Measurements from ENCODE around the gene RPGRIP1.
"Not testable (repeated sequence)": the region's sequence is repeated elsewhere in the genome, so short reads cannot be mapped to it uniquely, and the experiment has no call there.

The RPGRIP1 gene

DNA sequence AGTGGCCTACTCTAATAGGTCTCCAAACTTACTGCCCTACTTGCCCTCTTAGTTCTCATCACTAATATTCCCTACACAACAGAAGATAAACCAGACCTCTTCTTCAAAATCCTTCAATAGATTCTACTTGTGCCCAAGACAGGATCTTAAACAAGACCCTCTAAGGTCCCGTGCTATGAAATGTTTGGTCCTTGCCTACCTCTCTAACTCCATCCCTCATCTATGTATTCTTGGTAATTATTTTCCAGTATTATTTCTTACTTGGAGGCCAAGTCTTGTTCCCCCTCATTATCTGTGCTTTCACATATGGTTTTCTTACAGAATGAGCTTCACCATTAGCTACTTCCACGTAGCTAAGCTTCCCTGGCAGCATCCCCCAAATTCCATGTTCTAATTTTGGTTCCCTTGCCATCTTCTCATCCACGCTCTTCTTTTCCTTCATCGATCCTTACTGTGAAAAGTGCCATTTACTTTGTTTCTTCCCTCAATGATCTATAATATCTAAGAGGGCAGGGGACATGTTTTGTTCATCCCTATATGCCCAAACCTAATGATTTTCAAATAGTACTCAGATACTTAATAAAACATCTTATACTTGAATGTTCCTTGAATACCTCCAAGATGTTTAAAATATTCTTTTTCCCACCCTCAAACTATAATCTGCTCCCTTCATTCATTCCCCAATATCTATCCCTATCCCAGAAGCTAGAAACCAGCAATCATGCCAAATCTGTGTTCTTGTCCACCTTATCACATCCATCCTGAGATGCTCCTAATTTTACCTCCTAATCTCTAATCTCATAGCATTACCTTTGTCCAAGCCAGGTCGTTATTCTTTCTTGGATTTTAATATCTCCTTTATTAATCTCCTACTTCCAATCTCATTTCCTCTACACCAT lies 20.7 kb upstream of the RPGRIP1 start:
- no peak for DNase-seq (ENCODE audit: low spot score)

DNA sequence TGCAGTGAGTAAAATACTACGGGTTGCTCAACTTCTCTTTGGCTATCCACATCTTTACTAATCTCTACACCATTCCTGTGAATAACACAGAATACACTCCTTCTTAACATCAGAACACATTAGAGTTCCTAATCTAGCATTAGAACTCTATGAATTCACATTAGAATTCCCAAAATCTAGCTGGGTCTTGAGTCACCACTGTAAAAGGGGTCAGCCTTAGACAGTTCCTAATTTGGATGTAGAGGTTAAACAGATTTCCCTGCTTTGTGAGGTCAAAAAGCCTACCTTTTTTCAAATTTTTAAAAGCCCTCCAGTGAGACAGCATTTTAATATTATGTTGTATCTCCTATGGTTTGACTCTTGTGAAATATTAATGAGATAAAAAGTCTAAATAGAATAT lies 18.1 kb upstream of the RPGRIP1 start:
- no peak for DNase-seq (ENCODE audit: low spot score)

- no peak for DNase-seq (ENCODE audit: low spot score)
These were observed 17.5 kb upstream of the RPGRIP1 start for GRCh38 chr14:21262410-21262809.

DNA sequence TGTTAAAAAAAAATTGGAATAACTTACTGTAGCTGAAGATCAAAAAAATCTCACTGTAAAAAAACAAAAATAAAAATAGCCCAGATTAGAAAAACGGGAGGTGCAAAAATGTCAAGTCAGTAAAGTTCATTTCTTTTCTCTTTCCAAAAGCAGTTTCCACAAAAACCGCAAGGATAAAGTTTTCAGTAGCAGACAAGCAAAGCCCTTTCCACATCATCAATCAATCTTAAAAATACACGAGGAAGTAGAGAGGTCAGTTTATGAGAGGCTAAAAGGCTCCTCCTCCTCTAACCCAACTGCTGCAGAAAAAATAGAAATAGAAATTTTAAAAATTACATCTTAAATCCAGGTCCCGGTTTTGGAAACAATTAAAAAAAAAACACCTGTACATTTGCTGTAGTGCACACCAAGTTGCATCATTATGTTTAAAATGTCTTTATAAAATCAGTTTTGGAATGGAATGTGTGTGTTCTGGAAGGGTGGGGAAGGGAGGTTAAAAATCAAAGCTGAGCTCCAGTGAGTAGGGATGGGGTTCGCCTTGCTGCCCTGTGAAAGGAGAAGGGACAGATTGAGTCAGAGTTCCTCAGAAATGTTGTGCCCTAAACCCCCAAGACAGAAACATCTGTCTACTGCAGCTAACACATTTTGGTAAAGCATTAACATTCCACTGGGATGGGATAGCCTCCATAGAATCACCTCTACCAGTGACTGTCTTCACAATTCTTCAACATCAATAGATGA lies 16.4 kb upstream of the RPGRIP1 start:
- no peak for DNase-seq (ENCODE audit: low spot score)

- no peak for DNase-seq (ENCODE audit: low spot score)
These were observed 15.7 kb upstream of the RPGRIP1 start for GRCh38 chr14:21264025-21264801.

DNA sequence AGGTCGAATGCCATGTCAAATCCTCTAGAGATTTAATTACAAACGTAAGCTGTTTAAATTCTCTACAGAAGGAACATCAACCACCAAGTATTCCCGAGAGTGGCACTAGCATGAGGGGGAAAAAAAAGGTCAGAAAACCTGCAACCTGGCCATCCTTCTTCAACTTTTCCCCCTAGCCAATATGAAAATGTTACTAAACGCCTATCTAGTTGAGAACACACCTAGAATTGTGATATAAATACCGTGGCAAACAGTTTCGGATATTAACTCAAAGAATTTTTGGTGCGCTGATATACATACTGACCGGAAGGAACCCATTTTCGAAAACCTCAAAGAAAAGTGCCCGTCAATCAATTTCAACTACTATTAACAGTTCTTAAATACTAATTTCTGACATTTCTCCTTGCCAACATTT lies 12.4 kb upstream of the RPGRIP1 start:
- no peak for DNase-seq (ENCODE audit: low spot score)

DNA sequence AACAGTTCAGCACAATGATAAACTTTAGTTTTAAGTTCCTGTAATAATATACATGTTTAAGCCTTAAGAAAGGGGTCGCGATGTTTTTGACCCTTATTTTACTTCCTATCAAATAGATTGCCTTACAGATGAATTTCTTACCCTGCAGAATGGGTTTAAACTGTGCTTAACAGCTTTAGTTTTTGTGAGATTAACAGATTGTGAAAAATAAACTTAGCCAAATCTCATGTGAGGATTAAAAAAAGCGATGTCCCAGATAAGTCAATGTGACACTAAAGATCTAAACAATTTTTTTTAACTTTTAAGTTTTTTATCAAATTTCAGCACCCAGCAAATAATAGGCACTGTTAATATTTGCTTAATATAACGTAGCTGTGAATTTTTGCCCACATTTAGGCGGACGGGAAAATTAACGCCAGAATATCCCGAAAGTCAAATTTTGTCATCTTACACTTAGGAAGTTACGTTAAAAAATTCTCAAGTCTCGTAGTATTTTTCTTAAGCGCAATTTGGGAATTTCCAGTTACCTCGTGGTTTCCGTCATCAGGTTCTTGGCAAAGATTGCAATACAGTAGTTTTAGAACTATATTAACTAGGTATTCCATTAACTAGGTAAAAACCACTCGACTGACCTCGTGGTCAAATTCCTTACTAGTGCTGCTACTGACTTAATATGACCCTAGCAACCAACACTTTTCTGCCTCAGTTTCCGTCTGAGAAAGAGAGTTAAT lies 11.8 kb upstream of the RPGRIP1 start:
- DNase-seq (ENCODE audit: low spot score): no peak

DNA sequence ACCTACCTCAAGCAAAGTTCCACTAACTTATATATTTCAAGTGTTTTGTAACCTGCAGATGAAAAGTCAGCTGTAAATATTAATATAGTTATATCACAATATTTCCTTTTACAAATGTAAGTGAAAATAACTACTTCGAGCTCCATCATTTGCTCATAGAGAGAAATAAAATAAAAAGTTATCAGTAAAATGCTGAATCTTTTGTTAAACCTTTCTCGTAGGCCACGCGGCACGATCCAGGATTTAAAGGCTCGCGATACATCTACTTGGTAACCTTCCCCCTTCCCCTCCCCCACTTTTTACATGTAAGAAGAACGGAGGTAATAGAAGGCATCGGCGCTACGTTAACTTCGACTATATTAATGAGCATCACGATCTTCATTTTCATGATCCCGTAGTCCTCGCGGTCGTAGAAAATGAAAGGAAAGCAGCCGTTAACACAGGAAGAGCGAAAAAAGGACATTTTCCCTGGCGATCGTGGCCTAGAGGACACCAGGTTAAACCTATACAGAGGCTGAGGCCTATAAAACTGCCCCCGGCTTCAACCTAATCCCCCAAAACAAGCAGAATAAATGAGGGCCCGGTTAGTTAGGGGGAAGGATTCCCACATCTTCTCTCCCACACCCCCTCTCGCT lies 11.1 kb upstream of the RPGRIP1 start:
- peak; percentile 53 for DNase-seq (ENCODE audit: low spot score)

- DNase-seq (ENCODE audit: low spot score): peak; percentile 100
These were observed 10.4 kb upstream of the RPGRIP1 start, which contains the start of gene HNRNPC for GRCh38 chr14:21269252-21270046. Gene HNRNPC, minus strand, starts transcription at chr14:21269442. Its CDS starts 35,249 bp downstream, at chr14:21234193.

DNA sequence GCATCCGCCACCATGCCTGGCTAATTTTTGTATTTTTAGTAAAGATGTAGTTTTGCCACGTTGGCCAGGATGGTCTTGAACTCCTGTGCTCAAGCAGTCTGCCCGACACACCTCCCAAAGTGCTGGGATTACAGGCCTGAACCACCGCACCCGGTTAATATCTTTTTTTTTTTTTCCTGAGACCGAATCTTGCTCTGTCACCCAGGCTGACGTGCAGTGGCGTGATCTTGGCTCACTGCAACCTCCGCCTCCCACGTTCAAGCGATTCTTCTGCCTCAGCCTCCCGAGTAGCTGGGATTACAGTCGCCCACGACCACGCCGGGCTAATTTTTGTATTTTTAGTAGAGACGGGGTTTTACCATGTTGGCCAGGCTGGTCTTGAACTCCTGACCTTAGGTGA lies 7.2 kb upstream of the RPGRIP1 start:
- not testable (repeated sequence) for DNase-seq (ENCODE audit: low spot score)

- DNase-seq (ENCODE audit: low spot score): no peak
These were observed 4.5 kb upstream of the RPGRIP1 start for GRCh38 chr14:21275261-21275858.

DNA sequence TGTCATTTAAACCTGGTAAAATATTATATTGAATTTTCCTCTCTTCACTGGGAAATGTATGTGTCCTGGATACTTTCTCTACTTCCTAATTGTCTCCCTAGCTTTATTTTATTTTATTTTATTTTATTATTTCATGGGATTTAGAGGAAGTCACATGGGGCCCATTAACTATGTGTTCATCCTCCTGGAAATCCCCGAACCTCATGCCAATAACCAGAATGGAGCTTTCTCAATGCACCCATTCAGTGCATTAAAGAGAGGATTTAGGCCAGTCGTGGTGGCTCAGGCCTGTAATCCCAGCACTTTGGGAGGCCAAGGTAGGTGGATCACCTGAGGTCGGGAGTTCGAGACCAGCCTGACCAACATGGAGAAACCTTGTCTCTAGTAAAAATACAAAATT lies 1.3 kb upstream of the RPGRIP1 start:
- no peak for DNase-seq (ENCODE audit: low spot score)

- not testable (repeated sequence) for DNase-seq (ENCODE audit: low spot score)
These were observed 2.0 kb downstream of the RPGRIP1 start for GRCh38 chr14:21281917-21282316.

DNA sequence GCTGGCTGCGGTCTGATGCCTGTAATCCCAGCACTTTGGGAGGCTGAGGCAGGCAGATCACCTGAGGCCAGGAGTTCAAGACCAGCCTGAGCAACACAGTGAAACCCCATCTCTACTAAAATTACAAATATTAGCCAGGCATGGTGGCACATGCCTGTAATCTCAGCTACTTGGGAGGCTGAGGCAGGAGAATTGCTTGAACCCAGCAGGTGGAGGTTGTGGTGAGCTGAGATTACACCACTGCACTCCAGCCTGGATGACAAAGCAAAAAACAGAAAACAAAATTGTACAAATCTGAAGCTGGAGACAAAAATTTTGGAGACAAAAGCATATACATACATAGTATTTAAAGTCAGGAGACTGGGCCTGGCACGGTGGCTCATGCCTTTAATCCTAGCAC lies 6.6 kb downstream of the RPGRIP1 start:
- not testable (repeated sequence) for DNase-seq (ENCODE audit: low spot score)

DNA sequence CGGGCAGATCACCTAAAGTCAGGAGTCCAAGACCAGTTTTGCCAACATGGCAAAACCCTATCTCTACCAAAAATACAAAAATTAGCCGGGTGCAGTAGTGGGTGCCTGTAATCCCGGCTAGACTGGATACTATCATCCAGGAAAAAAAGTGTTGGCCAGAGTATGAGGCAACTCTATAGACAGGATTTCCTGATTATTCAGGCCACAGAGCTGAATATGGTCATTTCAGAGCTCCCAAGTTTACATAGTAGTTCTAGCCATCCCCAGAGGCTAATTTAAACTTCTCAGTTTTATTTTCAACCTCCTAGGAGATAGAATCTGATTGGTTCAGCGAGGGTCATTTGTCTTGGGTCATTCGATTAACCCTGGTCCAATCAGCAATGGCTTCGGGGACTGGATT lies 7.3 kb downstream of the RPGRIP1 start:
- no peak for DNase-seq (ENCODE audit: low spot score)

DNA sequence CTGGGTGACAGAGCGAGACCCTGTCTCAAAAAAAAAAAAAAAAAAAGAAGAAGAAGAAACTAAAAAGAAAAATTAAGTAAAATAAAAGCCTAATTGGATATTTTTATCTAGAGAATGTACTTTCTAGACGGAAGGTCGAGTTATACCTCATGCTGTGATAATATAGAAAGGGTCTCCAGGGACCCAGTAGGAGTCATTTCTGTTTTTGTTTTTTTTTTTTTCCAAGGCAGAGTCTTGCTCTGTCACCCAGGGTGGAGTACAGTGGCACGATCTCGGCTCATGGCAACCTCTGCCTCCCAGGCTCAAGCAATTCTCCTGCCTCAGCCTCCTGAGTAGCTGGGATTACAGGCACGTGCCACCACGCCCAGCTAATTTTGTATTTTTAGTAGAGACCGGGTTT lies 14.1 kb downstream of the RPGRIP1 start:
- not testable (repeated sequence) for DNase-seq (ENCODE audit: low spot score)

DNA sequence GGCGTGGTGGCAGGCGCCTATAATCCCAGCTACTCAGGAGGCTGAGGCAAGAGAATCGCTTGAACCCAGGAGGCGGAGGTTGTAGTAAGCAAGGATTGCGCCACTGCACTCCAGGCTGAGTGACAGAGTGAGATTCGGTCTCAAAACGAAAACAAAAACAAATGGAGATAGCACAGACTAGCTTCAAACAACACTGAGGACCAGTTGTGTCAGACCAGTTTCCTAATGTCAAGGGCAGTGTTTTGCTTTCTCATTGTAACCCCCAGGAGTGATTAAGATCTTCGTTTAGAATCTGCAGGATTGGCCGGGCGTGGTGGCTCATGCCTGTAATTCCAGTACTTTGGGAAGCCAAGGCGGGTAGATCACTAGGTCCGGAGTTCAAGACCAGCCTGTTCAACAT lies 18.5 kb downstream of the RPGRIP1 start:
- no peak for DNase-seq (ENCODE audit: low spot score)

- no peak for DNase-seq (ENCODE audit: low spot score)
These were observed 19.8 kb downstream of the RPGRIP1 start for GRCh38 chr14:21299562-21300130.

- peak; percentile 7 for DNase-seq (ENCODE audit: low spot score)
These were observed 21.0 kb downstream of the RPGRIP1 start for GRCh38 chr14:21300892-21301291.

Data from globus pallidus (tissue), 1 donor.